GM21576 (cell line): ENCODE data around the gene SPATS2L.
"Not testable (repeated sequence)": the region's sequence is repeated elsewhere in the genome, so short reads cannot be mapped to it uniquely, and the experiment has no call there.

Experiments
- ATAC-seq: cut with Tn5 transposase; IDR thresholded peaks from one replicate; pipeline ENCODE4 v1.9.1; 2021; ENCODE audit warnings: mild to moderate bottlenecking, moderate library complexity; ENCODE audit not compliant: unreplicated experiment

Gene SPATS2L

DNA sequence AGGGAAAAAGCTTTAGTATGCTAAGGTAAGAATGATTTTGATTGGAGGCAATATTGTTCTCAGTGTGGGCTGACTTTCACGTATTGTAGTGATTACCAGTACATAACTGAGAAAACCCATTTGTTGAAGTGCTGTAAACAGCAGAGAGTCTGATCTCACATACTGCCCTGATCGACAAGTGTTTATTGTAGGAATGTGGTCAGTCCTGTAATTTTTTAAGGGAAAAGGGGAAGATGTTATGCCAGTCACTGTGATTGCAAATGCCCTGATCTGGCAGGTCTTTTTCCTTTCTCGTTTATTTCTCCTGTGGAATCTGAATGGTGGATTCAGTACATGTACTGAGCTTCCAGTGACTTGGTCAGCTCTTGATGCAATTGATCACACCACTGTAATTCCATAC is 11.5 kb downstream of the SPATS2L start:
- ATAC-seq, result no peak

- no peak for ATAC-seq
These were observed 12.5 kb downstream of the SPATS2L start for GRCh38 chr2:200318940-200319435.

DNA sequence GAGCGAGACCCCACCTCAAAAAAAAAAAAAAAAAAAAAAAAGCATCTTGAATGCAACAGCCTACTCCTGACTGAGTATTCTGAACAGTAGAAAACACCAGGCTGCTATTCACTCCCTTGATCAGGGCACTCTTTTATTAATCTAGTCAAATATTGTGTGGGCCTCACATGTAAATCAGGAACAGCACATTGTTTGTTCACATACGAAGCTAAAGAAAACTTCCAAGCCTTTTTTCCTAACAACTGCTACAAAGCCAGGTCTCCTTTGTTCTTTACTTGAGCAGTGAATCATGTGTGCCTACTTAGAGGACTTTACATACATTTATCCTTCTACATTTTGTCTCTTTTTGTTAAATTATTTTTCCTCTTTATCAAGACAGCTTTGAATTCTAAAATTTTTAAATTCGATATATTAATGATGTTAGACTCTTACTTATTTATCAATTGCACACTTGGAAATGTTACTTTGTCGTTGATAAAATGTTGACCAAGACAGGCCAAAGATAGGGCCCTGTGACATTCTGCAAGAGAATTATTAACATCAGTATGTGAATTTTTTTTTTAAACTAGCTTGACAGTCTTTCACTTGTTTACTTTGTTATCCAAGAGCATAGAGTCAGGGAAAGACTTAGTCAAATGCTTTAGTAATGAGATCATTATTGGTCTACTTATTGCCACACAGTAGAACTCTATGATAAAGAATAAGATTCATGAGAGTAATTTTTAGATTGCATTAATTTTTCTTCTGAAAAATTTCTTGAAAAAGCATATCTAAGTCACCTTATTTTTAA is 13.2 kb downstream of the SPATS2L start:
- no peak for ATAC-seq

DNA sequence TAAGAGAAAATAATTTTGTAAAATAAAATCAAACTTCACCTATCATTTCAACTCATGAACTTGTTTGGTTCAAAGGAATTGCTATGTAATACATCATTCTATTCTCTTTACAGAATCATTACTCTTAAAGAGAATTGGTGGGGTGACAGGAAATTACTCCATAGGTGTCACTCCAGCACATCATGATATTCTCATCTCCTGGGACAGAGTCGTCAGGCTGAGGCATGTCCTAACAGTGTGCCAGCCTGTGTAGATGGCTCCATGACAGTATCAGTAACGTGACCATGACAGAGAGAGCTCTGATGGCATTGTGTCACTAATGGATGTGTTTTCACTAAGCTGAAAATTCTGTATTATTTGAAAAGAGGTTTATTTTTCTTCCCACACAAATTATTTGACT is 13.9 kb downstream of the SPATS2L start:
- ATAC-seq, result no peak

- ATAC-seq, result no peak
These were observed 14.5 kb downstream of the SPATS2L start for GRCh38 chr2:200320991-200321390.

DNA sequence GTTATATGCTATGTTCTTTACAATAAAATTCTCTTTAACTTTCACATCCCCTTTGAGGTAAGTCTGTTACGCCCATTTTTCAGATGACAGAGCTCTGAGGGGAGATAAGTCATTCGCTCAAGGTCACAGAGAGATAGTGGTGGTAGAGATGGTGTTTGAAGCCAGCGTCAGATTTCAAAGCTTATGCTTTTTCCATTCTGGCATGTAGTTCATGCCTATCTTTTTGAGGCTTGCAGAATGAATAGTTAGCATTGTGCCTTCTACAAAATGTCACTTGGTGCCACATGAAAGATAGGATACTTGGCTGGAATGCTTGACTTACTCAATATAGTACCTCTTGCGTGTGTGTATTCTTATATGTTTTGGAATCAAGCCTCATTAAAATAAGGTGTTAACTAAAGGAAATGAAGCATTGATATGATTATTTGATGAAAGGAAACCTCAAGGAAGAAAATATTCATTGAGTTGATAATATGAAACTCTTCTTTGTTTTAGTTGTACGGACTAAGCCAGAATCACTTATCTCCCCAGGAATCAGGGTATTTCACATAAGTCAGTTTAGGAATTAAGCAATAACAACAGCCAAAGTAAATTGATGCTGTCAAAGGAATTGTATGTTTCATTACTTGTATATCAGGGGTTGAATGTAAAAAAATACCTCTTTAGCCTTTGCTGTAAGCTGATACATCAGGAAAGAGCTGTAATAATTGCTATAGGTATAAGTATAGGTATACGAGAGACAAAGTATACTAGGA is 15.5 kb downstream of the SPATS2L start:
- ATAC-seq, result no peak

GRCh38 chr2:200322607-200323006 is 16.1 kb downstream of the SPATS2L start:
- no peak for ATAC-seq

GRCh38 chr2:200324362-200324761 is 17.9 kb downstream of the SPATS2L start:
- ATAC-seq, result no peak

GRCh38 chr2:200329384-200329783 is 22.9 kb downstream of the SPATS2L start:
- ATAC-seq, result no peak

- ATAC-seq, result no peak
These were observed 23.3 kb downstream of the SPATS2L start for GRCh38 chr2:200329798-200330197.

DNA sequence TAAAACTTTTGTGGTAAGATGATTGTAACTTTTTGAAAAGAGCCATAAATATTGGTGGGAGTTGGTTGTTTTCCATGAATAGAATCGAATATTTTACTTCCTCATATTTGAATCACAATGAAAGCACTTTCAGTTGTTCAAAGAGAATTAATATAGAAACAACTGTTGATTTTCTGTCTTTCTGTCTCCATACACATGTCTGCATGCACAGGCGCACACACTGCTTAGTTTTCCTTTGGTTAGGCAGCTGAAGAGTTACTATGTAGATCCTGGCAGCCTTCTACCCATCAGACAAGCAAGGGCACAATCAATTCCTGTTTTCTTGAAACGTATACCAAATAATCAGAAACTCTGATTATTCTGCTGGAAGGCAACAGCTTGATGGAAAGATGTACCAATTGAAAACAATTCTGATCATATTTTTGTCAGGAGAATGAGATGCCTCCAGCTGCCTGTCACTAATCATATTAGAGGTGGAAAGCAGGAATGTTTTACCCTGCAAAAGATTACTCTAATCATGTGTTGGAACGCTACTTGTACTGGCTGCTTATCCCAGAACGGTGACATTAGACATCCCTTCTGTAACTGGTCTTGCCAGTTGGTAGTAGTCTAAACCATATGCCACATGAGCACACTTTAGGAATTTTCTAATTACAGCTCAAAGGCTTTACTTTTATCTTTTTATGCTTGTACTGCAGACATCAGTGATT is 24.0 kb downstream of the SPATS2L start:
- no peak for ATAC-seq

- no peak for ATAC-seq
These were observed 24.5 kb downstream of the SPATS2L start for GRCh38 chr2:200331061-200331400.

GRCh38 chr2:200335657-200336056 is 29.2 kb downstream of the SPATS2L start:
- no peak for ATAC-seq

GRCh38 chr2:200336980-200337615 is 30.6 kb downstream of the SPATS2L start:
- ATAC-seq, result no peak

DNA sequence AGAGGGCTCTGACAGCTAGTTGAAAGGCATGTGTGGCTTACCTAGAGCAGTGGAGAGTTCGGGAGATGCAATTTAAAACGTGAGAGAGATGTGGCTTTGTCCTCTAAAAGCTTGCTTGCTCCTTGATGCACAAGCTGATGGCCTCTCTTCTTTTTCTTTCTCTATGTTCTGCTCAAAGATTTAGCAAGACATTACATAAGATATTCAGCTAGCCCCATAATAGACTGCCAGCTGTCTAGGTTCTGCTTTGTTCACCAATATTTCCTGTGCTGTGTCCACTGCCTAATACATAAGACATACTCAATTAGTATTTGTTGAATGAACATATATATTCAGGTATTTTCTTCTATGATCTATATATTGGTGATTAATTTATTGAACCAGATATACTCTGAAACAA is 31.1 kb downstream of the SPATS2L start:
- ATAC-seq, result no peak

DNA sequence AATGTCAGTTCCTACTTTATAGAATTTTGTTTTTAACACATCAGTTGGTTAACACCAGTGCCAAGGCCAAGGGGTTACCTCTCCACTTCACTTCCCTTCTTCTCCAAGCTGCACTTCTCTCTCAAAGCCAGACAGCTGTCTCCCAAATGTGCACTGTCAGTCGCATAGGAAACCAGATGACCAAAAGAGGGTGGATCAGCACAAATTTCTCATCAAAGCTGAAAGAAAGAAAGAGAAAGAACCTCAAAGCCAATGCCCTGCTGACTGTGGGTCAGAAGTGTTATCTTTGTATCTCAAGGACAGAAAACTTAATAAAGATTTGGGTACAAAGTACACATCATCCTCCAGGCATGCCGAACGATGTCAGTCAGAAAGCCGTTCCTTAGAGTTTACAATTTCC is 32.2 kb downstream of the SPATS2L start:
- ATAC-seq, result no peak

DNA sequence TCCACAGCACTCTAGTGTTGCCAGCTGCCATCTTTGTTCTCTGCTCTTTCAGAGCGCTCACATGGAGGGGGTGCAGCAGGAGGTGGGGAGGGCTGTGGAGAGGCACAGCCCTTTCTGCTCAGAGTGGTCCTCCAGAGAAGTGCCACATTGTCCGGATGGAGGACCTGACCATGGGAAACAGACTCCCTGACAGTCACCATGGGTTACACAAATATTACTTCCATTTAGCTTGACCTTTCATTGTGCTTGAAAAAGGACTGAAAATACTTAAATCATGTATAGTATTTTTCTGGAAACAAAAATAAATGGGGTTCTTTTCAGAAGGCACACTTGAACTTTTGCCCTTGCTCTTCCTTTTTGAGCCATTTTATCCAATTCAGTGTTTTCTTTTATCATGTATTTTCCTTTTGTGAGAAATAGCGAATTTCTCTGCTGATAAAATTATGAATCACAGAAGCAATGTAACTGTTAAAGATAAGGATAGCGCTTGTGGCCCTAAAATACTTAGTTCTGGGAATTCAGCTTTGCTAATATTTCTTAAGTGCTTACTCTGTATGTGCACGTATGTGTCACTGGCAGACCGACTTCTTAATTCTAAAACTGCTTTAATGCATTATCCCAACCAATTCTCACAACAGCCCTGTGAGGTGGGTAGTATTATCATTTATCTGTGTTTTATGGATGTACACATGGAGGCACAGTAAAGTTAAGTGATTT is 34.2 kb downstream of the SPATS2L start:
- no peak for ATAC-seq

GRCh38 chr2:200341376-200341775 is 34.9 kb downstream of the SPATS2L start:
- ATAC-seq, result no peak

DNA sequence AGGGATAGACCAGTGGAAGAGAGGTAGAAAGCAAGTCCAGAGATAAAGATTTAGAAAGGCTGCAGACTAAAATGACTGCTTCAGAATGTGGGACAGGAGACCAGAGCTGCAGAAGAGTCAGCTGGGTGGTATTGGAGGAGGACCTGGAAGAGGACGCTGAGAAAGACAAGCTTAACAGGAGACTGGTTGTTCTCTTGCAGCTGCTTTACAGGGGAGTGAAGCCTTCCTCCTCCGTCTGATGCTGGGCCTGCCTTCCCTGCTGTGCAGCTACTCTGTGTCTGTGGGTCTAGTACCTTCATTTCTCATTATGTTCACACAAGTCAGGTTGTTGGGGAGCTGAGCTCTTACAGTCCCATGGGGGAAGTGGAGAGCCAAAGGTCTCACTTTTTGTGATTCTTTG is 35.7 kb downstream of the SPATS2L start:
- ATAC-seq, result no peak

GRCh38 chr2:200342654-200343053 is 36.2 kb downstream of the SPATS2L start:
- no peak for ATAC-seq

DNA sequence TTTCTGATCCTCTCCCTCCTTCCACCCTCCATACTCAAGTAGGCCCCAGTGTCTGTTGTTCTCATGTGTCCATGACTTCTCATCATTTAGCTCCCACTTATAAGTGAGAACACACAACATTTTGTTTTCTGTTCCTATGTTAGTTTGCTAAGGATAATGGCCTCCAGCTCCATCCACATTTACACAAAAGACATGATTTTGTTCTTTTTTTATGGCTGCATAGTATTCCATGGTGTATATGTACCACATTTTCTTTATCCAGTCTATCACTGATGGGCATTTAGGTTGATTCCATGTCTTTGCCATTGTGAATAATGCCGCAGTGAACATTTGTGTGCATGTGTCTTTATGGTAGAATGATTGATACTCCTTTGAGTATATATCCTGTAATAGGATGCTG is 37.7 kb downstream of the SPATS2L start:
- ATAC-seq, result not testable (repeated sequence)
